HCT116 (cell line): Measurements from ENCODE around the gene TNNC1. TPM values are rescaled to one million over a fixed set of nuclear protein-coding genes. Genes with fewer than 3 reads are reported as not detected.

Experiments
- ATAC-seq: fragments of 200-7000 bp; cut with Tn5 transposase; 2 replicates; pipeline ENCODE4 v1.9.1; 2020; ENCODE audit warnings: mild to moderate bottlenecking, moderate library complexity
- BruUV-seq: library from RNA; stranded (reverse); fragments of 400-500 nt; replicated peaks from 2 replicates; lab custom pipeline; 2021; lab: Mats Ljungman, UMichigan
- CTCF ChIA-PET: fragments of 300-600 bp; sonication (Branson Sonifier 250); formaldehyde crosslinking; loops from one replicate; lab custom pipeline; 2021; ENCODE audit warnings: antibody characterized with exemption; lab: Charles Lee
- POLR2A ChIA-PET: fragments of 300-600, 350-600 bp; sonication (Branson Sonifier 250); formaldehyde crosslinking; loops from one replicate; lab custom pipeline; 2021; ENCODE audit warnings: antibody characterized with exemption; lab: Charles Lee
- RAD21 ChIA-PET, 2 experiments: fragments of 300-600 bp; sonication (Branson Sonifier 250); formaldehyde crosslinking; loops; one replicate each; lab custom pipeline; 2023; ENCODE audit warnings: low total read pairs in 2 of 2; ENCODE audit not compliant: uncharacterized antibody in 2 of 2, unreplicated experiment in 2 of 2, low non-redundant PET in 1 of 2; lab: Charles Lee
- DNase-seq: peaks from one replicate; pipeline ENCODE4 v3.0.0-alpha.2; 2010; ENCODE audit warnings: low read depth, low spot score
- H2AFZ ChIP-seq: fragments of 200-600 bp; shearing (Covaris generic), sonication (generic); 2 replicates; pipeline ENCODE4 v1.6.1; 2017; ENCODE audit warnings: low read depth, mixed run types, mixed read lengths, antibody characterized with exemption, low read length; ENCODE audit not compliant: poor library complexity, severe bottlenecking
- H3K27ac ChIP-seq: 2 replicates; pipeline ENCODE4 v1.5.1; 2012; ENCODE audit warnings: low read depth, low read length
- H3K27me3 ChIP-seq: fragments of 200-600 bp; sonication (generic); 2 replicates; pipeline ENCODE4 v1.6.1; 2016; ENCODE audit warnings: mixed run types, low read length, mixed read lengths; ENCODE audit not compliant: insufficient read depth
- H3K36me3 ChIP-seq, 2 experiments: fragments of 200-500 bp in 1 of 2; fragments of 200-600 bp in 1 of 2; sonication (Bioruptor generic) in 1 of 2; sonication (generic) in 1 of 2; 2 replicates each; pipeline versions ENCODE4 v1.5.1 to v1.6.1; 2014 to 2016; ENCODE audit warnings: low read length in 2 of 2, inconsistent platforms in 1 of 2, mixed read lengths in 1 of 2, mixed run types in 1 of 2; ENCODE audit not compliant: insufficient read depth in 2 of 2, control insufficient read depth in 1 of 2
- H3K4me1 ChIP-seq, 2 experiments: fragments of 200-600 bp in 1 of 2; sonication (generic) in 1 of 2; 2 replicates each; pipeline versions ENCODE4 v1.5.1 to v1.6.1; 2012 to 2017; ENCODE audit warnings: low read length in 2 of 2, inconsistent platforms in 1 of 2, mild to moderate bottlenecking in 1 of 2, mixed read lengths in 1 of 2, mixed run types in 1 of 2, moderate library complexity in 1 of 2; ENCODE audit not compliant: insufficient read depth in 2 of 2, control insufficient read depth in 1 of 2
- H3K4me2 ChIP-seq: fragments of 200-600 bp; sonication (generic); 2 replicates; pipeline ENCODE4 v1.6.1; 2017; ENCODE audit warnings: mixed run types, low read length, mixed read lengths
- H3K4me3 ChIP-seq, 2 experiments: fragments of 200-600 bp in 1 of 2; sonication (generic) in 1 of 2; replicated peaks in 1 of 2; 2 replicates each; pipeline ENCODE4 v1.5.1; 2011 to 2016; ENCODE audit warnings: low read length in 2 of 2, control low read depth in 1 of 2, low read depth in 1 of 2, mild to moderate bottlenecking in 1 of 2, mixed read lengths in 1 of 2, mixed run types in 1 of 2
- H3K79me2 ChIP-seq: fragments of 200-600 bp; sonication (generic); 2 replicates; pipeline ENCODE4 v1.6.1; 2017; ENCODE audit warnings: mild to moderate bottlenecking, mixed run types, low read length, moderate library complexity, mixed read lengths; ENCODE audit not compliant: insufficient read depth
- H3K9ac ChIP-seq: fragments of 200-600 bp; sonication (generic); 2 replicates; pipeline ENCODE4 v1.6.1; 2016; ENCODE audit warnings: low read length, mixed read lengths
- H3K9me2 ChIP-seq: fragments of 200-600 bp; sonication (generic), shearing (Covaris generic); 2 replicates; pipeline ENCODE4 v1.6.1; 2017; ENCODE audit warnings: mixed run types, mild to moderate bottlenecking, moderate library complexity; ENCODE audit not compliant: insufficient read depth
- H3K9me3 ChIP-seq, 2 experiments: fragments of 200-500 bp in 1 of 2; fragments of 200-600 bp in 1 of 2; sonication (Bioruptor generic) in 1 of 2; sonication (generic) in 1 of 2; 2 replicates each; pipeline ENCODE4 v1.6.1; 2014 to 2017; ENCODE audit warnings: low read length in 2 of 2, mixed read lengths in 2 of 2, inconsistent platforms in 1 of 2, low read depth in 1 of 2, mild to moderate bottlenecking in 1 of 2, mixed run types in 1 of 2, moderate library complexity in 1 of 2; ENCODE audit not compliant: control insufficient read depth in 1 of 2, insufficient read depth in 1 of 2
- H4K20me1 ChIP-seq: fragments of 200-600 bp; sonication (generic), shearing (Covaris generic); 2 replicates; pipeline ENCODE4 v1.6.1; 2017; ENCODE audit warnings: mixed run types, mild to moderate bottlenecking, moderate library complexity; ENCODE audit not compliant: insufficient read depth
- EGR1 ChIP-seq: IDR thresholded peaks from 2 replicates; pipeline ENCODE4 v1.6.1; 2012; ENCODE audit warnings: low read depth
- EZH2phosphoT487 ChIP-seq: fragments of 200-600 bp; IDR thresholded peaks from 2 replicates; pipeline ENCODE4 v1.6.1; 2018; ENCODE audit warnings: antibody characterized with exemption, borderline replicate concordance
- JUND ChIP-seq: IDR thresholded peaks from 2 replicates; pipeline ENCODE4 v1.6.1; 2012
- RAD21 ChIP-seq: IDR thresholded peaks from 2 replicates; pipeline ENCODE4 v1.6.1; 2012; ENCODE audit warnings: low read depth, mild to moderate bottlenecking
- SP1 ChIP-seq: IDR thresholded peaks from 2 replicates; pipeline ENCODE4 v1.6.1; 2012; ENCODE audit warnings: low read depth
- SRF ChIP-seq: IDR thresholded peaks from 2 replicates; pipeline ENCODE4 v1.6.1; 2012; ENCODE audit warnings: low read depth
- intact Hi-C: fragments of 100-400 bp; cut with micrococcal nuclease; formaldehyde crosslinking; loops from 2 replicates; pipeline ENCODE4 v1.10.0; 2022
- total RNA-seq: library from RNA; stranded (reverse); gene quantifications from one replicate; pipeline ENCODE4 v1.2.1, GENCODE V29; 2021; ENCODE audit not compliant: unreplicated experiment
- TF ChIP-seq, protein P1 (sequence below): IDR thresholded peaks from 2 replicates; pipeline ENCODE4 v1.6.1; 2011; ENCODE audit warnings: mild to moderate bottlenecking, low read length, moderate library complexity; ENCODE audit not compliant: insufficient replicate concordance; ENCODE audit errors: extremely low read depth

TNNC1 gene
- total RNA-seq, 1 experiment from 2014 or later = 2.2 TPM

DNA sequence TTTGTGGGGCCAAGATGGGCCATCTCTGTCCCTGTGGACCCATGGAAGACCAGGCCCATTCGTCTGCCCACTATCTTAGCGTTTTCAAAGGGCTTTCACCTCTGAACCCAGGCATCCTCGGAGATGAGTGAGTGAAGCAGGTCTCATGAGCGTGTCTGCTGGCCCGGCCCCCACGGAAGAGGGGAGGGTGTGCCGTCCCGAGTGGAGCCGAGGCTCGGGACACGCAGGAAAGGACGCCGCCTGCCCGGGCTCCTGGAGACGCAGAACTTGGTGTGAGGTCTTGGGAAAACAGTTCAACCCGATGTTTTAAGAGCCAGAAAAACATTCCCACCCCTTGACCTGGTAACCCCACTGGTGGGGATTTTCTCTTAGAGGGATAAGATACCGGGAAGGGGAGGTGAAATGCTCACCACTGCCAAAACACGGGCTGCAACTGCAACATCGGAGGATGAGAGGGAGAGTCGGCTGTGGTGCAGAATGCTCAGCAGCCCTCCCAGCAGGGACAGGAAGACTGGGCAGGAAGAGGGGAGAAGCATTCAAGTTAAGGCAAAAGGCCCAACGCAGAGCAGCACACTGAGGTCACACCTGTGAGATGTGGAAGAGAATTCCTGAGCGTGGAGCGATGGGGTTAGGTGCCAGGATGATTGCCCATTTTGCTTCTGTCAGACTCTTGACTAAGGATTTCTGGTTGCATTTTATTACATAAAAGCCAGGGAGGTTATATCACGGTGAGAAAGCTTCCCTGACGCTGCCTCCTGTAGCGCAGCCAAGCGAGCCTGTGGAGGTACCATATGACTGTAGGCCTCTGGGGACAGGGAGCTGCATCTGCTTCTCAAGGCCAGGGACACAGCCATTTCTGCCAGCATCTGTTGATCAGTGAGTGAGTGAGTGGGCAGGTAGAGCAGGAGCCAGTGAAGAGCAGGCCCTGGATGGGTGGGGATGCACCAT, 27.2 kb upstream of the TNNC1 start:
- Histone ChIP-seq H3K9me2 (no peaks in the 10 kb centered on the region), H3K9ac (no peak overlapping the region), H4K20me1 (no peaks in the 10 kb centered on the region), H3K27ac (no peak overlapping the region), H3K4me2 (no peak overlapping the region), H3K27me3 (no peaks in the 10 kb centered on the region), H2AFZ (no peak overlapping the region), H3K79me2 (no peaks in the 10 kb centered on the region), H3K9me3 (no peaks in the 10 kb centered on the region), H3K36me3 (peaks cover 31 to 35% of the 10 kb centered on the region in 2 experiments; a peak in 3 of 4 replicates), H3K4me3 (no peak overlapping the region), H3K4me1 (no peaks in the 10 kb centered on the region)
- intact Hi-C loops = no loop called here
- CTCF ChIA-PET = no interaction called here
- POLR2A ChIA-PET = no interaction called here
- TF ChIP-seq SRF (no peak), EZH2phosphoT487 (no peak), SP1 (no peak), JUND (no peak), RAD21 (no peak), EGR1 (no peak)
- TF ChIP-seq, protein P1, sequence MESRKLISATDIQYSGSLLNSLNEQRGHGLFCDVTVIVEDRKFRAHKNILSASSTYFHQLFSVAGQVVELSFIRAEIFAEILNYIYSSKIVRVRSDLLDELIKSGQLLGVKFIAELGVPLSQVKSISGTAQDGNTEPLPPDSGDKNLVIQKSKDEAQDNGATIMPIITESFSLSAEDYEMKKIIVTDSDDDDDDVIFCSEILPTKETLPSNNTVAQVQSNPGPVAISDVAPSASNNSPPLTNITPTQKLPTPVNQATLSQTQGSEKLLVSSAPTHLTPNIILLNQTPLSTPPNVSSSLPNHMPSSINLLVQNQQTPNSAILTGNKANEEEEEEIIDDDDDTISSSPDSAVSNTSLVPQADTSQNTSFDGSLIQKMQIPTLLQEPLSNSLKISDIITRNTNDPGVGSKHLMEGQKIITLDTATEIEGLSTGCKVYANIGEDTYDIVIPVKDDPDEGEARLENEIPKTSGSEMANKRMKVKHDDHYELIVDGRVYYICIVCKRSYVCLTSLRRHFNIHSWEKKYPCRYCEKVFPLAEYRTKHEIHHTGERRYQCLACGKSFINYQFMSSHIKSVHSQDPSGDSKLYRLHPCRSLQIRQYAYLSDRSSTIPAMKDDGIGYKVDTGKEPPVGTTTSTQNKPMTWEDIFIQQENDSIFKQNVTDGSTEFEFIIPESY = no peak
- RAD21 ChIA-PET = no interaction called here
- ATAC-seq (no peak), DNase-seq (no peak)
- TSS peak; percentile 18 for BruUV-seq
